AG09309 (cell line): Measurements from ENCODE around the gene TTLL11.

ENCODE experiments used
- DNase-seq: peaks from one replicate; pipeline ENCODE4 v3.0.0-alpha.2; 2010; ENCODE audit warnings: low read depth
- H3K4me3 ChIP-seq: 2 replicates; pipeline ENCODE4 v1.5.1; 2011; ENCODE audit warnings: mild to moderate bottlenecking, low read depth, low read length, moderate library complexity; ENCODE audit not compliant: control insufficient read depth
- TF ChIP-seq, protein P1 (sequence below): IDR thresholded peaks from 2 replicates; pipeline ENCODE4 v1.5.1; 2011; ENCODE audit warnings: mild to moderate bottlenecking, low read depth, low read length, inconsistent platforms; ENCODE audit not compliant: insufficient read depth, control insufficient read depth; ENCODE audit errors: missing control alignments

TTLL11 gene

DNA sequence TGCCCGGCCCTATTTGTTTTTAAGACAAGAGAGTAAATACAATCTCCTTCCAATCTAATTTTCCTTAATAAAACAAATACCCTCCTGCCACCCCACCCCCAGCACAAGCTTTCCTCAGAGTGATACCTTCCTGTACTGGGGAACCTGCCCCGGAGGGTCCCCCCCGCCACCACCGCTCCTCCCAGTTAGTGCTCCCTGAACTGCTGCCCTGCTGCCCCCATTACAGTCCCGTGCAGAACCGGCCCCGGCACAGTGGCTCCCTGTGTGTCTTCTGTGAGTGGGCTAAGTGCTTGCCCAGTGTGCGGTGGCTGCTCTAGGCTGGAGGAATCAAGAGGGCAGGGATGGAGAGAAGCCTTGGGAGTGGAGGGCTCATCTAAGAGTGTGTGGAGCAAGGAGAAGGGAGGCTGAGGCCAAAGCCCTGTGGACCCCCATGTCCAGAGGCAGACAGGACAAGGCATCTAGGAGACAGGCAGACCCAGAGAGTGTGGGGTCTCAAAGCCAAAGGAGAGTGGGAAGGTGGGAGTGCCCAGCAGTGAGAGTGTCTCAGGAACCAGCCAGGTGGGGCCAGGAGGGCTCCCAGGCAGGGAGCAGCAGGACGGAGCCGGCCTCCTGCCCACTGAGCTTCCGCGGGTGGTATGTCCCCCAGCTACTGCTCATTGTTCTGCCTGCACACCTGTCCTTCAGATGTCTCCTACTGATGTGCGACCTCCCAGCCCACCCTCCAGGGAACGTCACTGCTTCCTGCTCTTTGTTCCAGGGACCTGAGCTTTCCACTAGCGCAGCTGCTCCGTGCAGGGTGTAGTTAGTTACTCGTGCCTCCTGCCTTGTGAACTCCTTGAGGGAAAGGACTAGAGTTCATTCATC is 312.7 kb downstream of the TTLL11 start:
- TF ChIP-seq, protein P1, sequence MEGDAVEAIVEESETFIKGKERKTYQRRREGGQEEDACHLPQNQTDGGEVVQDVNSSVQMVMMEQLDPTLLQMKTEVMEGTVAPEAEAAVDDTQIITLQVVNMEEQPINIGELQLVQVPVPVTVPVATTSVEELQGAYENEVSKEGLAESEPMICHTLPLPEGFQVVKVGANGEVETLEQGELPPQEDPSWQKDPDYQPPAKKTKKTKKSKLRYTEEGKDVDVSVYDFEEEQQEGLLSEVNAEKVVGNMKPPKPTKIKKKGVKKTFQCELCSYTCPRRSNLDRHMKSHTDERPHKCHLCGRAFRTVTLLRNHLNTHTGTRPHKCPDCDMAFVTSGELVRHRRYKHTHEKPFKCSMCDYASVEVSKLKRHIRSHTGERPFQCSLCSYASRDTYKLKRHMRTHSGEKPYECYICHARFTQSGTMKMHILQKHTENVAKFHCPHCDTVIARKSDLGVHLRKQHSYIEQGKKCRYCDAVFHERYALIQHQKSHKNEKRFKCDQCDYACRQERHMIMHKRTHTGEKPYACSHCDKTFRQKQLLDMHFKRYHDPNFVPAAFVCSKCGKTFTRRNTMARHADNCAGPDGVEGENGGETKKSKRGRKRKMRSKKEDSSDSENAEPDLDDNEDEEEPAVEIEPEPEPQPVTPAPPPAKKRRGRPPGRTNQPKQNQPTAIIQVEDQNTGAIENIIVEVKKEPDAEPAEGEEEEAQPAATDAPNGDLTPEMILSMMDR: no peak
- DNase-seq: no peak
- H3K4me3 ChIP-seq: no peak overlapping the region

DNA sequence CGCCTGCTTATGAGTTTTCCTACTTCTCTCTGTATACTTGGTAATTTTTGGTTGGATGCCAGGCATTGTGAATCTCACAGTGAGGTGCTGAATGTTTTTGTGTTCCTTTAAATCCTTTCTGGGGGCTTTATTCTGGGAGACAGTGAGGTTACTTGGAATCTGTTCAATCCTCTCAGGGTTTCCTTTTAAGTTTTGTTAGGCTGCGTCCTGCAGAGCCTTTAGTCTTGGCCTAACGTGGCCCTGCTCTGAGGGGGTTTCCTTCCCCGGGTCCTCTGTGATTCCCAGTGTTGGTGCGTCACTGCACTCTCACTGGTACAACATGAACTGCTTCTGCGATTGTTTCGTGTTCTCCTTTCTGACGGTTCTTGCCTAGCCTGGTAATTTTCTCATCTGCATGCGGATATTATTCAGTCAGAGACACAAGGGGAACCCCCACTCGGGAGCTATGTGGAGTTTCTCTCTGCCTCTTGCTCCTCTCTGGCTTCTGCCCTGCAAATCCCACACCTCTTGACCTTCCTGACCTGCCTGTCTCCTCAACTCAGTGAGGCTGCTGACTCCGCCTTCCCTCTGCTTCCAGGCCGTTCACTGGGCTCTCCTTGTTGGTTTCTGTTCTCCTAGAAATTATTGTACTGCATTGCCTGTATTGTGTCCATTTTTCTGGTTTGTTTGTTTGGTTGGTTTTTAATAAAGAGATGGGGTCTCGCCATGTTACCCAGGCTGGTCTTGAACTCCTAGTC is 313.6 kb downstream of the TTLL11 start:
- TF ChIP-seq, protein P1: no peak
- no peak for DNase-seq
- no peak overlapping the region for H3K4me3 ChIP-seq

DNA sequence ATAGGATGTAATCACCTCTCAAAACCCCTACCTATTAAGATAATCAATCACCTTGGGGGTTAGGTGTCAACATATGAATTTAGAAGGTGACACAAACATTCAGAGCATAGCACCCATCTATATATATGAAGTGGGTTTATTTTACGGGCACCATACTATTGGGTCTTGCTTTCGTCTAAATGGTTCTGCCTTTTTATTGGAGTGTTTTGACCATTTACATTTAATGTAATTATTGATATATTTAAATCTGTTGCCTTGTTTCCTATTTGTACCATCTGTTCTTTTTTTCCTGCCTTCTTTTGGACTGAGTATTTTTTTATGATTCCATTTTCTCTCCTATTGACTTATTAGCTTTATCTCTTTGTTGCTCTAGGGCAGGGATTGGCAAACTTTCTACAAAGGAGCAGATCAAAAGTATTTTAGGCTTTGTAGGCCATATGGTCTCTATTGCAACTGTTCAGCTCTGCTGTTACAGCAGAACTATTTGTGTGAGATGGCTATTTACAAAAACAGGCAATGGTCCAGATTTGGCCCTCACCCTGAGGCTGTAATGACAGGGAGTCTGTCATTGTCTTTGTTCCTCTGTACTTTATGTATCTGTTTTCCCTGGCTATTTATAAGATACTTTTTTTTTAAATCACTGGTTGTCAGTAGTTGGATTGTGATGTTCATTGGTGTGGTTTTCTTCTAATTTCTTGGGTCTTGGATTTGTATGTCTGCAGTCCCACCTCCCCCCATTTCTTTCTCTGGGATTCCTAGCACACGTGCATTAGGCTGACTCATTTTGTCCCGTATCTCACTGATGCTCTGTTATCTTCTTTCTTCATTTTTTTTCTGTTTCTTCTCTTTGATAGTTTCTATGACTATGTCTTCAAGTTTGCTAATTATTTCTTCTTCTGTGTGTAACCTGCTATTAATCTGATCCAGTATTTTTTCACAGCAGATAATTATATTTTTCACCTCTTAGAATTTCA is 314.6 kb downstream of the TTLL11 start:
- TF ChIP-seq, protein P1: no peak
- no peak overlapping the region for H3K4me3 ChIP-seq
- DNase-seq: no peak

DNA sequence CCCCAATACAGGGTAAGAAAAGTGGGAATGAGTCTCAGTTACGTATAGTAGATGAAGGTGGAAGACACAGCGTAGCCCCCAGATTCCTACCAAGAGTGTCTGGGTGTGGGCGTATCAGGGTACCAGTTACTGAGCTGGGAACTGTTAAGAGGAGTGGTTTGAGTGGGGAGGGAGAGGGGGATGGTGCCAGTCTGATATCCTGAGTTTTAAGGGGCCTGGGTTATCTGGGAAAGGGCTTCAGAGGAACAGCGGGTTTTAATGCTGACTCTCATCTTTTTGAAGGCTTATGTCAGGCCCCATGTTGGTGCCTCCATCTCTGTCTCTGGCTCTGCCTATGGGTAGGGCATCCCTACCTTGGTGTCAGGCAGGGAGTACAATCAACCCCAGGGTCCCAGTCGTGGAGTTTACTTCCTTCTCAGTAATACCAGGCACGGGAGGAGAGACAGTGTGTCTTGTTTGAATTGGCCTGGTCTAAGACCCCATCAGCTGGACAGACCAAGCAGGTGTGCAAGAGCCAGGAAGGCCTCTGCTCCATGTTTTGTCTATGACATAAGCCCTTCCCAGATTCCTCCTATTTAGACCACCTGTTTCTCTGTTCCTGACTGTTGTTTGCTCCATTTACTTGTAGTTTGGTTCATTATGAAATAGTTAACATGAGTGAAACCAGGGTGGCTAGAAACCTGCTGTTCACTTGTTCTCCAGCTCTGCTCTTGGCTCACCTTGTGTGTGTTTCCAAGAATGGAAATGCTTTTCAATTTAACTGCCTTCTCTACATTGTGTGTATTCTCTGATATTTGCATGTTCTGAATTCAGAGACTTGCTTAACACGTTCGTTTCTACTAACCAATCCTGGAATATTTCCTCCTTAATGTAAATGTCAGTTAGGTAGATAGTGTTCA is 316.1 kb downstream of the TTLL11 start:
- H3K4me3 ChIP-seq: no peak overlapping the region
- DNase-seq: no peak
- TF ChIP-seq, protein P1: no peak

DNA sequence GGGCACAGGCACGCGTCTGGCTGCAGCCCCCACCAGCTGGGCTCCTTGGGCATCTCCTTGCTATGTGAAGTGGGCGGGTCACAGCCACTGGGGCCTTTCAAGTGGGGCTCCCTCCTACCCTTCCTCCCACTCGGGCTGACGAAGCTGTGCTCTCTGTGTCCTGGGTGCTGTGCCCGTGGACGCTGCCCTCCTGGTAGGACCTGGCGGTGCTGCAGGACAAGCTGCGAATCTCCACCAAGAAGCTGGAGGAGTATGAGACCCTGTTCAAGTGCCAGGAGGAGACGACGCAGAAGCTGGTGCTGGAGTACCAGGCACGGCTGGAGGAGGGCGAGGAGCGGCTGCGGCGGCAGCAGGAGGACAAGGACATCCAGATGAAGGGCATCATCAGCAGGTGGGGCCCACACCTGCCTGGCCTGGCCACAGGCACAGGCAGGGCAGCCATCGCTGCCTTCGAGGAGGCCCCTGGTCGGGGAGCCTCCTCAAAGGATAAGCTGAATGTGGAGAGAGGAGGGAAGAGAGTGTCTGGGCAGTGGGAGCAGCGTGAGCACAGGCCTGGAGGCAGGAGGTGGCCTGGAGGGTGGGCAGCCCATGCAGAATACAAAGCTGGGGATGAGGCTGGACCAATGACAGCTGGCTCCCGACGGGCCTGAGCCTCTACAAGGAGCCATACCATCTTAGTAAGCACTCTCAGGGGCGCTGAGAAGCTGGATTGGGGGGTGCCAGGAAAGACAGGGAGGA is 316.9 kb downstream of the TTLL11 start:
- TF ChIP-seq, protein P1: no peak
- DNase-seq: no peak

More for the DNA sequence above, 316.9 kb downstream of the TTLL11 start:
- no peak overlapping the region for H3K4me3 ChIP-seq
